HG03045 (cell line): ENCODE data around the gene WIZ.

Experiments
- ATAC-seq: cut with Tn5 transposase; IDR thresholded peaks from one replicate; pipeline ENCODE4 v1.9.1; 2021; ENCODE audit warnings: mild to moderate bottlenecking, moderate library complexity; ENCODE audit not compliant: unreplicated experiment

WIZ gene

DNA sequence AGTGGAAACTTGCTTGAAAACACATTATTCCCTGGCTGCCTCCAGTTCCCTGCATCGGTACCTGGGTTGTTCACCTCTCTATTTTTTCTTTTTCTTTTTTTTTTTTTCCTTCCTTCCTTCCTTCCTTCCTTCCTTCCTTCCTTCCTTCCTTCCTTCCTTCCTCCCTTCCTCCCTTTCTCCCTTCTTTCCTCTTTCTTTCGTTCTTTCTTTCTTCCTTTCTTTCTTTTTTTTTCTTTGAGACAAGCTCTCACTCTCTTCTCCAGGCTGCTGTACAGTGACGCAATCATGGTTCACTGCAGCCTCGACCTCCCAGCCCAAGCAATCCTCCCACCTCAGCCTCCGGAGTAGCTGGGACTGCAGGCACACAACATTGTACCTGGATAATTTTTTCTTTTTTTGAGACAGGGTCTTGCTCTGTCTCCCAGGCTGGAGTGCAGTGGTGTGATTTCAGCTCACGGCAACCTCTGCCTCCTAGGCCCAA is 18.0 kb upstream of the WIZ start:
- no peak for ATAC-seq

DNA sequence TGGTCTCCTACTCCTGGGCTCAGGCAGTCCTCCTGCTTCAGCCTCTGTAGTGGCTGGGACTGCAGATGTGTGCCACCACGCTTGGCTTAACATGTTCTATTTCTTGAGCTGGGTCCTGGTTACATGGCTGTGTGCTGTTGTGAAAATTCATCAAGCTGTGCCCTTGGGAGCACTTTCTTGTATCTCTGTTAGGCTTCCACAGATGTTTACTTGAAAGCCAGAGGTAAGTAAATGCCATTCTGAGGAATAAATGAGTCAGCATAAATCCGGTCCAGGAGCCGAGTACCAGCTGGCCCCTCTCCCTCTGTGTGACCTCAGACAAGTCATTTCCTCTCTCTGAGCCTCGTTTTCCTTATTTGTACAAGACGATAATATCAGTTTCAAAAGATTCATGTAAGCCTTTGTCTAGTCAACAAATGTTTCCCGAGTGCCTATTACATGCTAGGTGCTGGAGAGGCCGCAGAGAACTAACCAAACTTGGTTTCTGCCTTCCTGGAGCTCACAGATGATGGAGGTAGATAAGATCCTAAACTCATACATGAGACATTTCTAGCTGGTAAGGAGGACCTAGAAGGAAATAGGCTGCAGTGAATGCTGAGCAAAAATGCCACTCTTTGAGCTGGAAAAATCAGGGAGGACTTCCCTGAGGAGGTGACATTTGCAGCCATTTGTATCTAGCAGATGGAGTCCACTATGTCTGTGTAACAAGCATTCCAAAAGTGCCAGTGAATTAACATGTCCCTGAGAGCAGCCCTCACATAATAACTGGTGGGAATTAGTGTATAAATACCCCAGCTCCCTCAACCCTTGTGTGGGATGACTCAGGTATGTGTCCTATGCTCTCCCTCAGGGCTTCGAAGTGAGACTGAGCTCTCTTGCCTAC is 17.3 kb upstream of the WIZ start:
- no peak for ATAC-seq

DNA sequence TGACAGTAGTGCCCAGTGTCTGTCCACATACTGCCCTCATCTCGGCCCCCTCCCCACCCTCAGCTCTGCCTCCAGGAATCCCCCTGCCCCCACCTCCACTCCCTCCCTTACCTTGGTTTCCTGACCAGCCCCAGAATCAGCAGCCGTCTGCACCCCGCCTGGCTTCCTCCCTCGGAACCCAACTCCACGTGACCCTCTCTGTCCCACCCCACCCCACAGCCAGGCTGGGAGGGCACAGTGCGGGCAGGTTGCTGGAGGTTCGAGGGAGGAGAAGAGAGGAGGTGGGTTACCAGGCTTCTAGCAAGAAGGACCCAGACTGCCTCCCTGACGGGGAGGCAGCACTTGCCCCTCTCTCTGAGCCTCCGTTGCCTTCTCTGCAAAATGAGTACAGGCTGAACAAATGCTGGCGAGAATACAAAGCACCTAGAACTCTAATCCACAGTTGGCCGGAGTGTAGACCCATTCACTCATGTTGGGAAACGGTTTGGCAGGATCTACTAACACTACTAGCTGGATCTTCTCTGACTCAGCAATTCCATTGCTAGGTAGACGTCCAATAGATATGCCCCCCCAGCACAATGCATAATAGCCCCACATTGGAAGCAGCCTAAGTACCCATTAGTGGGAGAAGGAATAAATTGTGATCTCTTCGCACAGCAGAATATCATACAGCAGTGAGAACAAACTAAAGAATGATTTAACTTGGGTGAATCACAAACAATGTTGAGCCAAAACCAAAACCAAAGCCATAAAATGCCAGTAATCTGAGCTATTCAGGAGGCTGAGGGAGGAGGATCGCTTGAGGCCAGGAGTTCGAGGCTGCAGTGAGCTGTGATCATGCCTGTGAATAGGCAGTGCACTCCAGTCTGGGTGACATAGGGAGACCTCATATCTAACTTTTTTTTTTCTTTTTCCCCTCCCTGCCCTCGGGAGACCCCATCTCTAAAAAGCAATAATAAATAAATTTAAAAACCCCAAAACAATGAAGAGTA is 14.9 kb upstream of the WIZ start, which contains the start of gene RASAL3:
Gene RASAL3 (minus strand): TSS at position 151 of the 992 bp plus-strand sequence. CDS start 186 bp downstream, outside the sequence.
- ATAC-seq, result no peak

DNA sequence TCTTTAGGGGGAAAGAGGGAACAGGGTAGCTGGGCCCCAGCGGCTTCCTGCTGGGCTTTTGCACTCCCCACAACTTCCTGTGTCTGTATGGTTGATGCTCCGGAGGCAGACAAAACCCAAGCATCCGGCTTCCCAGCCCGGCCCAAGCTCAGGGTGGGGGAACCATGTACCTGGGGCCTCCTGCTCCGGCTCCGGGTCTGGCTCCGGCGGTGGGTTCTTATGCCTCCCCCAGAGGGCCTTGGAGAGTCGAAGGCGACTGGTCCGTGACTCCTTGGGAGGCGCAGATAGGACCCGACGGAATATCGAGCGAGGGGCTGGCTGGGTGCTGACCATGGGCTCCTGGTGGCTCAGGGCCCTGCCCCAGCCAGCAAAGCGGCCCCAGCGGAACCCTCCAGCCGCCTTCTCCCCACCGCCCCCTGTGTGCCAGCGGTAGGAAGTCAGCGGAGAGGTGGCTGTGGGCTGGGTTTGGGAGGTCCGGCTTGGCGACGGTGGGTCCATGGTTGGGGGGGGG is 14.2 kb upstream of the WIZ start:
- no peak for ATAC-seq

DNA sequence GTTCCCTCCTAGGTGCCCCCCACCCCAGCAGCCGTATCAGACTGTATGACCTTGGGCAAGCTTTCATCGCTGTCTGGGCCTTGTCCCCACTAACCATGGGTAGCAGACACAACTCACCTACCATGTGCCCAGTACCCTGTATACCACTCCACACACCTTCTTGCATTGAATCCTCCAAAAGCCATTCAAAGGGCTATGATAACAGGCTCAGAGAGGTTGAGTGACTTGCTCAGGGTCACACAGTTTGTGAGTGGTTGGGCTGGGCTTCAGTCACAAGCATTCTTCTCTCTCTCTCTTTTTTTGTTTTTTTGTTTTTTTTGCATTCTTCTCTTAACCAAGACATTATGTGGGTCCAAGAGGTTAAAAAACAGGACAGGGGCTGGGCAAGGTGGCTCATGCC is 11.9 kb upstream of the WIZ start:
- ATAC-seq, result no peak

DNA sequence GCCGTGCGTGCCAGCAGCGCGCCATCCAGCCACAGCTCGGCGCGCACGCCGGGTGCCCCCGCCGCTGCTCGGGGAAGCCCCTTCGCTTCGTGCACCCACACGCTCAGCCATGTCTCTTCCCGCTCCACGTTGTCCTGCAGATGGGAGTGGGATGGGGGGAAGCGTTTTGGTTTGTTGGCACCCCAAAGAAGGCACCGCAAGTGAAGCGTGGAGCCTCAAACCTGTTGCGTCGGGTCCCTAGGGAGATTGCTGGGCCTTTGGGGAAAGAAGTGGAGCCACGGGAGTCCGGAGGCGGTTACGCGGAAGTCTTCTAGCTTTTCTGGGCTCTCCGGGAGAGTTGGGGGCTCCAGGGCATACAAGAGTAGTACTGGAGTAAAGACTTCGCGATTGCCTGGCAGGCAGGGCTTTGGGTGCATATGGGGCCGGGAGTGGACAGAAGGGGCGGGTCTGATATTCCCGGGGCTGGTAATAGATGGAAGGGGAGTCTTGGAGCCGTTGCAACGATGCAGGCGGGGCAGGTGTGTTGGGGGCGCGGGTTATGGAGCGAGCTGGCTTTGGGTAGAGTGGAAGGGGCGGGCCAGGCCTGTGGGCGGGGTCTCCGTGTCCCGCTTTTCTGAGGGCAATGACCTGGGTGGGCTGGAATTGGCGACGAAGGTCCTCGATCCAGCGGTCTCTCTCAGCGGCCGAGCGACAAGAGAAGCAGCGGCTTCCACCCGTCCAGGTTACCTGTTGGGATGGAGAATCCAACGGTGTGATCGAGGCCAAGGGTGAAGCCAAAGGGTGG is 8.1 kb upstream of the WIZ start:
- ATAC-seq, result no peak

DNA sequence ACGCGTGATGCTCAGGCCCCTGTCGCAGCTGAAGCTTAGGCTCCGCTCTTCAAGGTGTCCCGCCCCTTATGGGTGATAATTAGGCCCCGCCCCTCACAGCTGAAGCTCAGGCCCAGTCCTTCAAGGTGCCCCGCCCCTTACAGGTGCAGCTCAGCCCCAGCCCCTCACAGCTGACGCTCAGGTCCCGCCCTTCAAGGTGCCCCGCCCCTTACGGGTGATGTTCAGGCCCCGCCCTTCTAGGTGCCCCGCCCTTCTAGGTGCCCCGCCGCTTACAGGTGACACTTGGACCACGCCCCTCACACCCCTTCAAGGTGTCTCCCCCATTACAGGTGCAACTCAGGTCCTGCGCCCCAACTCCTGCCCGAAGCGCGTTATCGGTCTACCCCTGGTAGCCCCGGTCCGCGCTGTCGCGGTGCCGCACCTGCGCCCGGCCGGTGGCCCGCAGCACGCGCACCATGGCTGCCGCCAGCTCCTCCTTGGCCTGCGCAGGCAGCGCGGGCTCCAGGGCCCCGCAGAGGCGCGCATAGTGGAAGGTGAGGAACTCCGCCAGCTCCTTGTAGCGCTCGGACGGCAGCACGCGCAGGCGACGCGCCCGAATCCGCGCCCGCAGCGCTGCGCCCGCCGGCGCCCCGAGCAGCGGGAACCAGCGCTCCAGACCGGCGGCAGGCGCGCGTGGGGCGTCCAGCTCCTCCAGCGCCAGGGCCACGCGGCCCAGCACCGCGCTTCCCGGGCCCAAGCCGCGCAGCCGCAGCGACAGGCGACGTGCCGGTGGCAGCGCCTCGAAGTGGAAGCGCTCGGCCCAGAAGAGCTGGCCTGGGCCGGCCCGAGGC is 7.3 kb upstream of the WIZ start:
- ATAC-seq, result no peak

DNA sequence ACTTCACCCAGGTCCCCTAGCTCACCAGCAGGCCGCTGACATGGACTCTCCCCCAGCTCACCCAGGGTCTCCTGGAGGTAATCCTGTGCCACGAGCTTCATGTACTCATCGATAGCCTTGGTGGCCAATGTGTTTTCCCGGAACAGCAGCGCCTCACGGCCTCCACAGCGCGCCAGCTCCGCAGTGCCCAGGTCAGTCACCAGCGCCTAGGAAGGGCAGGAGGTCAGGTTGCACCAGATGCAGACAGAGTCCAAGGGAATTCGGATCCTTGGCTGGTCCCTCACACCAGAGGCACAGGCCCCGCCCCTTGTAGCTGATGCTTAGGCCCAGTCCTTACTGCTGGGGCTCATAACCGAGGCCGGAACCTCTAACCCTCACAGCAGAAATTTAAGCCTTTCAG is 6.7 kb upstream of the WIZ start:
- no peak for ATAC-seq

DNA sequence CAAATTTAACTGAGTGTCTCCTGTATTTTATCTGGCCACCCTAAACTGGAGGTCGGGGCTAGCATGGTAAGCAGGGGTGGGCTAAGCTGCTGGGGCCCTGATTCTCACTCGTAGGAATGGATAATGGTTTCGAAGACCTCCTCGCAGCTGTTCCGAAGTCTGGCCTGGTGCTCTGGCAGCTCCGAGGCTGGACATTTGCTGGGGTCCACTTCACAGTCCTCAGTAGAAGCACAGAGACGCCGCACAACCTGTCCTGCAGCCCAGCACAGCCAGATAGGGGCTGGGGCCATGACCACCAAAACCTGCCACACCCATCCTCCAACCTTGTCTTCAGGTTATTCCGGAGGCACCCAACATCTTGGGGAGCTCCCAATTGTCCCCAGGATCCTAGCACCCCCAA is 6.2 kb upstream of the WIZ start:
- no peak for ATAC-seq

DNA sequence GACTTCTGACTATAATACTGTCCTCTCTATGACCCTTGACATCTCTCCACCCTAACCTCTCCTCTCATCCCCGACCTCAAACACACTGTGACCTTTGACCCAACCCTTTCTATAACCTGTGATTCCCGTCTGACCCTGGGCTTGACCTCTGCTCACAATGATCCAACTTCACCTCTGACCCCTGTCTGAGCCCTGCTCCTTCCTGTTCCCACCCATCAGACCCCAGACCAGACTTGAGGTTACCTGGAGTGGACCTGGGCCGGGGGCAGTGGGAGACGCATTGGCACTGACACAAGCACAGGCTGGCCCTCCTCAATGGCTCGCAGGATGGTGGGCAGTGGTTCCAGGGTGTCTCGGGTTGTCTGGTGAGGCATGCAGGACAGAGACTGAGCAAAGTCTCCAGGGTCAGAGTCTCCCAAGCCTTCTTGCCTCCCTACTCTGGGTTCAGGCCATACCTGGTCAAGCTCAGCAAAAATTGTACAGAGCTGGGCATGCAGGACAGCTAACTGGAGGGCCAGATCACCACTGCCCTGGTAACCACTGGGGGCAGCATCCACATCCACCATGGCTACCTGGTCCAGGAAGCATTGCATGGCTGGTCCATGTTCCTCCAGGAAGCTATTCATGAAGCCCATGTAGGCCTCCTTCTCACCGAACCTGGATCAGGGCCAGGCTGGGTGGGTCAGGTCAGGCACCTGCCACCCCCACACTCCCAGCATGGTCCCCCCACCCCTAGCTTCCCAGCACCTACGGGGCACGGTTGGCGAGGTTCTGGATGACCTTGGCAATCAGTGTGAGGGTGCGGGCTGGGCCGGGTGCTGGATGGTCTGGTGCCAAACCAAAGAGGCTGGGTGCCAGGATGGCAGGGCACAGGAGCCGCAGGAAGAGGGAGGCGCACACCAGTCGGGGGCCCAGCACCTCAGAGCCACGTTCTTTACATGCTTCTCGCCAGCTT is 4.4 kb upstream of the WIZ start:
- no peak for ATAC-seq

DNA sequence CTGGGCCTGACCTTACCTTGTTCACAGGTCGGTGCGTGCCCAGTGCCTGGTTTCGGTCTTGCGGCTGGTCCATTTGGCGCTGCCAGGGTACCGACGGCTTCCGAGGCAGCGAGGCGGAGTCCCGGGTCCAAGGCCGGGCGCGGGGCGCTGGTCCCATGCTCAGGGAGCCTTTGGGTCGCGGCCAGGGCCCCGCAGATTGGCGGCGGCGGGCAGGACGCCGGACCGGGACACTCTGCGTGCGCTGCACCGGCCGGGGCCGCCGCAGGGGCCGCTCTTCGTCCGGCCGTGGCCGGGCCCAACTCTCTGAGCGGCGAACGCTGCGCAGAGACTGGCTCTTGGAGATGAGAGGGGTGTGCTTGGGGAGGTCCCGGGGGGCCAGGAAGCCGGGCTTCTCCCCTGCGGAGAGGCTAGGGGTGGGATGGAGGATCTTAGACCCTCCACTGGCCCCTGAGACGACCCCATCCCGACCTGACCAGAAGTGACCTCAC is 3.4 kb upstream of the WIZ start:
- no peak for ATAC-seq

DNA sequence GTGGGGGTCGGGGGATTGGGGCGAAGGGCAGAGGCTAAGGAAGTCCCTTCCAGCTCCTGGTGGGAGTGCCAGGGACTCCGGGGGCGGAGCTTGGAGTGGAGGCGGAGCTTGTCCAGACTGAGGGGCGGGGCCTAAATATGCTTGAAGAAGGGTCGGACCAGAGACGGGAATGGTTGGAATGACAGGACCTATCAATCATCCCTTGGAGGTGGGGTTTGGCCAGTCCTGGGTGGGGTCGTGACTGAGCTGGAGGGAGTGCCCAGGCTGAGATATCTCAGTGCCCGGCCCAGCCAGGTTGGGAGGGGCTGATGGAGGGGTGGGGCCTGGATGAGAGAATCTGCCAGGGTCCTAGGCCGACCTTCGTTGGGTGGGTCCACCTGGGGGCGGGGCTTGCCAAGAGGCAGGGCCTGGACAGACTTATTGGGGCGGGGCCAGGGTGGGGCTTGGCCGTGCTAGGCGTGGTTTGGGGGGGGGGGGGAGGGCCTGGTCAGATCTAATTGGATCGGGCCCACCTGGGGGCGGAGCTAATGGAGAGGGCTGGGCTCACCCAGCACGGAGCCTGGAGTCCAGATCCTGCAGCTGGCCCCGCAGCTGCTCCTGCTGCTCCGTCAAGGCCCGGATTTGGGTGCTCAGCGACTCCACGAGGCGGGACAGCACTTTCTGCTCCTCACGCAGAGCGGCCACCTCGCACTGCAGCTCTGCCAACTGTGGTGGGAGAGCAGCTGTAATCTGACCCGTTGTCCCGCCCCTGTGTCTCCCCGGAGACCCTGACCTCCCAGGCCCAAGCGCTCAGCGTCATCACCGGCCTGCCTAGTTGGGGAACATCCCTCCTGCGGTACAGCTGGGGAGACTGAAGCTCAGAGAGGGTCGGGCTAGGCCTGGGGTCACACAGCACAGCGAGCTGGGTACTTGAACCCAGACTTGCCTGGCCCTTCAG is 2.6 kb upstream of the WIZ start:
- no peak for ATAC-seq

DNA sequence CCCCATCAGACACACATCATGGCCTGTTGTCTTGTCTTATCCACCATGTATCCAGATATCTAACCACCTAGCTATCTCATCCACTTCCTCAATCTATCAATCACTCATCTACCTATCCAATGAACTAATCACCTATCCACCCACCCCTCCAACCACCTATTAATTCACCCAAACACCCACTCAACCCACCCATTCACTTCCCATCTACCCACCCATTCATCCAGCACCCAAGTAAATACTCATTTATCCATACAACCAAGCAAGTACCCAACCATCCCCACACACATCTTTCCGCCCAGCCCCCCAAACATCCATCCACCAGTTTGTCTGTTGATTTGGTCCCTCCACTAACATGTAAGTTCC is 753 bp upstream of the WIZ start:
- ATAC-seq, result no peak

DNA sequence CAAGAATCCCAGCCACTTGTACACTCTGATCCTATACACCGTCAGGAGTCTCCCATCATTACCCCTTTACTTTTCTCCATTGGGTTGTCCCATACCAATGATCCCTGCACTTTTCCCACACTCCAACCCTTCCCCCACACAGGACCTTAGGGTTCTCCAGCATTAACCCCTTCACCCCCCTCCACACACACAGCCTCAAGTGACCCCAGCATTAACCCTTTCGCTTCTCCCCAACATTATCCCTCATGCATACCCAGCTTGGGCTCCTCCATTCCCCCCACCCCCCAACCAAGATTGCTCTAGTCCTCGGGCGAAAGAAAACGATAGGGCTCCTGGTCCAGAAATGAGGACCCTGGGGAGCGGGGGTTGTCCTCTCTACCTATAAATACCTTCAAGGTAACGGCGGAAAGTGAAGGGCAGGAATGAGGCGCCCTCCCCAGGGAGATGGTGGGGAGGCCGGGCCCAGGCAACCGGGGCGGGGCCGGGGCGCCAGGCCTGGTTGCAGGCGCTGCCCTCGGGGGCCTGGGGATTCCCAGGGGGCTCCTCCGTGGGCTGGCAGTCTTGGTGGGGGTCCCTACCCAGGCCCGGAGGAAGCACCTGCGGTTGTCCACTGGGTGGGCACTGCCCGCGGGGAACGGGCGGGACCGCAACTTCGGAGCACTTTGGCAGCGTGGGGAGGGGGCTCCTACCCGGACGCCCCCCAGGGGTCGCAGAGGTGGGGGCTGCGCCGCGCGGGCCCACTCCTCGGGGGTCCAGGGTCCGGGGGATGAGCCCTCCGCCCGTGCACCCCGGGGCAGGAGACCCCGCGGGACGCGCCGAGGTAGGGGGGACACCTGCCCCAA is 757 bp downstream of the WIZ start:
- peak; percentile 11 for ATAC-seq

DNA sequence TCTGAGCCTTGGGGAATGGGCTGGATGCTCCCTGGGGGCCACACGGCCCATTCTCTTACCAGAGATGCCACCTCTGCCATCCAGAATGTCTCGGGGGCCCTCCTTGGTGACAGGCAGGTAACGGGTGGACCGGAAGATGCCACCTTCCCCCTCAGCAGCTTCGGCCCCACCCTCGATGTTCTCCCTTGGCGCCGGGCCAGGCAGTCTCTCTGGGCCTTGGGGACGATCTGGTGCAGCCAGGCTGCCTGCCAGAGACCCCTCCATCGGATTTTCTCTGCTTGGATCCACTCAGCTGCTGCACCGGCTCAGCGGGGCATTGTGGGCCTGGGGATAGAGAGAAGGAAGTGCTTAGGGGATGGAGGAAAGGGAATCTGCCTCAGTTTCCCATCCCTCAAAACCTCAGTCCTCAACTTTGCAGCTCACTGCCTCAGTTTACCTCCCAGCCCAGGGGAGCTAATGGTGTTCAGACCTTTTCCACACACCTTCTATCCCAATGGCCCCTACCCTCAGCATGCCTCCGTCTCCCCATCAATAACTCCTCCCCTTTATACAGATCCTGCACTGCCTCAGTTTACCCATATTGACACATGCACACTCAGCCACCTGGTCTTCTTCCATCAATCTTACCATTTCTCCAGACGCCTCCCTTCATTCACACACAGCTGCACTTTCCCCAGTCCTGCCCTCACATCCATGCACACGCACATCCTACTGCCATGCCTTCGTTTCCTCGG is 1.5 kb downstream of the WIZ start:
- no peak for ATAC-seq

DNA sequence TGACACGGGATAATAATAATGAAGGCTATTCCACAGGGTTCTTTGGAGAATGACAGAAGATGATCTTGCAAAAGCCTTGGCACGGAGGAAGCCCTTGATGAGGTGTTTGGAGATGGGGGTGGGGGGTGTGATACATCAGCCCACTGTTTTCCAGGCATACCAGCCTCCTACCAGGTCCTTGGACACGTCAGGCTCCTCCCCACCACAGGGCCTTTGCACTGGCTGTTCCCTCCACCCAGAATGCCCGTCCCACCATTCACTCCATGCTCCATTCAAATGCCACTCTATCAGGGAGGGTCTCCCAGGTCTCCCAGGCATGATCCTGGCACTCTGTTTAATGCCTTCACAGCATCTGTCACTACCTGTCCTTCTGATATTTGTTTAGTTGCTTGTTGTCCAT is 2.7 kb downstream of the WIZ start:
- ATAC-seq, result no peak
